ENCODE measurements around the gene CCNE1. TPM values are rescaled to one million over a fixed set of nuclear protein-coding genes. Genes with fewer than 3 reads are reported as not detected.

The CCNE1 gene
- total RNA-seq, 1 donor from 2014 or later = 29.7 TPM

GRCh38 chr19:29812080-29812880 is 489 bp downstream of the CCNE1 start:
- H3K9me3 Mint-ChIP-seq = no peaks in the 10 kb centered on the region
- TF ChIP-seq CTCF (conservative IDR thresholded peaks at IDR 0.05) = no peak
- H3K27ac Mint-ChIP-seq (ENCODE audit: unreplicated experiment) = no peak overlapping the region
- peak overlapping the region; percentile 96 for H3K4me3 Mint-ChIP-seq
- peaks cover 5% of the 10 kb centered on the region for H3K36me3 Mint-ChIP-seq (ENCODE audit: low read depth)
- H3K4me1 Mint-ChIP-seq = peaks cover 4% of the 10 kb centered on the region
- no peaks in the 10 kb centered on the region for H3K27me3 Mint-ChIP-seq (ENCODE audit: low read depth)
- no peak for DNase-seq (ENCODE audit: low read depth, low spot score)

- no peaks in the 10 kb centered on the region for H3K9me3 Mint-ChIP-seq
- peaks cover 4% of the 10 kb centered on the region for H3K4me1 Mint-ChIP-seq
- no peak for TF ChIP-seq CTCF (conservative IDR thresholded peaks at IDR 0.05)
- peak overlapping the region; percentile 96 for H3K4me3 Mint-ChIP-seq
- no peaks in the 10 kb centered on the region for H3K27me3 Mint-ChIP-seq (ENCODE audit: low read depth)
- DNase-seq (ENCODE audit: low read depth, low spot score) = no peak
- peaks cover 6% of the 10 kb centered on the region for H3K36me3 Mint-ChIP-seq (ENCODE audit: low read depth)
- no peak overlapping the region for H3K27ac Mint-ChIP-seq (ENCODE audit: unreplicated experiment)
Measured at GRCh38 chr19:29812881-29813275, 1.1 kb downstream of the CCNE1 start.

GRCh38 chr19:29813642-29814041 is 1.9 kb downstream of the CCNE1 start:
- no peak for DNase-seq (ENCODE audit: low read depth, low spot score)

GRCh38 chr19:29815231-29815630 is 3.4 kb downstream of the CCNE1 start:
- Mint-ChIP-seq H3K27me3 (ENCODE audit: low read depth) (no peaks in the 10 kb centered on the region), H3K9me3 (no peaks in the 10 kb centered on the region), H3K4me3 (peak overlapping the region; percentile 59), H3K4me1 (peaks cover 4% of the 10 kb centered on the region), H3K36me3 (ENCODE audit: low read depth) (peaks cover 9% of the 10 kb centered on the region), H3K27ac (ENCODE audit: unreplicated experiment) (no peak overlapping the region)
- DNase-seq (ENCODE audit: low read depth, low spot score) = no peak
- no peak for TF ChIP-seq CTCF (conservative IDR thresholded peaks at IDR 0.05)

More at GRCh38 chr19:29813642-29814041, 1.9 kb downstream of the CCNE1 start:
- no peaks in the 10 kb centered on the region for H3K27me3 Mint-ChIP-seq (ENCODE audit: low read depth)
- H3K4me3 Mint-ChIP-seq = peak overlapping the region; percentile 87
- peaks cover 6% of the 10 kb centered on the region for H3K36me3 Mint-ChIP-seq (ENCODE audit: low read depth)
- TF ChIP-seq CTCF (conservative IDR thresholded peaks at IDR 0.05) = no peak
- peaks cover 4% of the 10 kb centered on the region for H3K4me1 Mint-ChIP-seq
- no peak overlapping the region for H3K27ac Mint-ChIP-seq (ENCODE audit: unreplicated experiment)
- no peaks in the 10 kb centered on the region for H3K9me3 Mint-ChIP-seq

- H3K9me3 Mint-ChIP-seq = no peaks in the 10 kb centered on the region
- no peak overlapping the region for H3K27ac Mint-ChIP-seq (ENCODE audit: unreplicated experiment)
- peaks cover 4% of the 10 kb centered on the region for H3K4me1 Mint-ChIP-seq
- no peak overlapping the region for H3K4me3 Mint-ChIP-seq
- DNase-seq (ENCODE audit: low read depth, low spot score) = no peak
- no peak for TF ChIP-seq CTCF (conservative IDR thresholded peaks at IDR 0.05)
- H3K36me3 Mint-ChIP-seq (ENCODE audit: low read depth) = peaks cover 14% of the 10 kb centered on the region
- no peaks in the 10 kb centered on the region for H3K27me3 Mint-ChIP-seq (ENCODE audit: low read depth)
Measured at GRCh38 chr19:29817316-29817715, 5.5 kb downstream of the CCNE1 start.

All from neural crest cell (in vitro differentiated cells).